Stimulated activated CD8-positive, alpha-beta memory T cell treated with anti-CD3 and anti-CD28 coated beads, Interleukin-12 subunit alpha, Interleukin-12 subunit beta, amount 100 ng/mL, for 4 hours (primary cell): ENCODE results near the gene ZMYND8.
"Not testable (repeated sequence)": the region's sequence is repeated elsewhere in the genome, so short reads cannot be mapped to it uniquely, and the experiment has no call there.

Source experiments
- DNase-seq: peaks from one replicate; pipeline ENCODE4 v3.0.0-alpha.2; 2020; ENCODE audit warnings: low read depth

The ZMYND8 gene

DNA sequence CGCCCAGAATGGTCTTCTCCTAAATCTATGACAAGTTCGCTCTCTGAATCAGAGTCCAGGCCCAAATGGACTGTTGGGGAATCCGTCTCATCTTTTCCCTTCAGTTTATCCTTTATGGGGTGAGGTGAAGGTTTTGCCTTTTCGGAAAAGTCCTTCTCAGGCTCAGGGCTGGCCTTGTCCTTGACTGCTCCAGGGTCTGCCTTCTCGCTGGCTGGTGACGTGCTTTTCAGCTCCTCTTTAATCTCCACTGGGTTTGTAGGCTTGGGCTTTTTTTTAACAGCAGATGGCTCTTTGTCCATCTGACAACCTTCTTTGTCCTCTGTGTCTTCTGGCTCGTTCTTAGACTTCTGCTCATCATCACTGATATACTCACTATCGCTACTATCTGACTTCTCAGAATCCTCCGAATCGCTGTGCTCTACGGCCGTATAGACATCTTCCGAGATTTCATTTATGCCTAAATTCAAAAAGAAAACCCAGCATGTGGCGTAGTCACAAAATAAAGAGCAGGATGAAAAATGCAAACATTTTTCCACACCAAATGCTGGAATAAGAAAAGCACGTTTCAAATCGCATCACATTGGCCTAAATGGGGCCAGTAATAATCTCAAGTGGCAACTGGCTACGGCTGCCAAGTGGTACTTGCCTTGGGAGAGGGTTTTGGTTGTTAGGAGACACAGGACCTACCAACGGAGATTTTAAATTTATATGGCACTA is 110.3 kb downstream of the ZMYND8 start:
- no peak for DNase-seq

DNA sequence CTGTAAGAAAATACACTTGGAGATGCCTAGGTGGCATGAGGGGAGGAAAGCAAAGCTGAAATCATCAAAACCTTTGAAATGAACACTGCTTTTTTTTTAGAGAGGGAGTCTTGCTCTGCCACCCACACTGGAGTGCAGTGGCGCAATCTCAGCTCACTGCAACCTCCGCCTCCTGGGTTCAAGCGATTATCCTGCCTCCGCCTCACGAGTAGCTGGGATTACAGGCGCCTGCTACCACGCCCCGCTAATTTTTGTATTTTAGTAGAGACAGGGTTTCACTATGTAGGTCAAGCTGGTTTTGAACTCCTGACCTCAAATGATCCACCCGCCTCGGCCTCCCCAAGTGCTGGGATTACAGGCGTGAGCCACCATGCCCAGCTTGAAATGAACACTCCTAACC is 111.3 kb downstream of the ZMYND8 start:
- DNase-seq: not testable (repeated sequence)

DNA sequence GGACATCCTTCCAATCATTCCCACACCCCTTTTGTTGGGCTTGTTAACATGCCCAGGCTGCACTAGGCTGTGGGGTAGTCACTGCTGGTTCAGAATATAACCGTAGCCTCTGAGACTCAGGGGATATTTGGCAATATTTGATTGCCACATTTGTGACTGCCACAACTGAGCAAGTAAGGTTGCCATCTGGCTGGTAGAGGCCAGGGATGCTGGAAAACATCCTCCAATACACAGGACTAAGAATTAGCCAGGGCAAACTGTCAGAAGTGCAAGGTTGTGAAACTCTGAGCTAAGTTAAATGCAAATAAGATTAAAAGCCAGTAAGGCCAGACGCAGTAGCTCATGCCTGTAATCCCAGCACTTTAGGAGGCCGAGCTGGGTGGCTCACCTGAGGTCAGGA is 112.0 kb downstream of the ZMYND8 start:
- no peak for DNase-seq

DNA sequence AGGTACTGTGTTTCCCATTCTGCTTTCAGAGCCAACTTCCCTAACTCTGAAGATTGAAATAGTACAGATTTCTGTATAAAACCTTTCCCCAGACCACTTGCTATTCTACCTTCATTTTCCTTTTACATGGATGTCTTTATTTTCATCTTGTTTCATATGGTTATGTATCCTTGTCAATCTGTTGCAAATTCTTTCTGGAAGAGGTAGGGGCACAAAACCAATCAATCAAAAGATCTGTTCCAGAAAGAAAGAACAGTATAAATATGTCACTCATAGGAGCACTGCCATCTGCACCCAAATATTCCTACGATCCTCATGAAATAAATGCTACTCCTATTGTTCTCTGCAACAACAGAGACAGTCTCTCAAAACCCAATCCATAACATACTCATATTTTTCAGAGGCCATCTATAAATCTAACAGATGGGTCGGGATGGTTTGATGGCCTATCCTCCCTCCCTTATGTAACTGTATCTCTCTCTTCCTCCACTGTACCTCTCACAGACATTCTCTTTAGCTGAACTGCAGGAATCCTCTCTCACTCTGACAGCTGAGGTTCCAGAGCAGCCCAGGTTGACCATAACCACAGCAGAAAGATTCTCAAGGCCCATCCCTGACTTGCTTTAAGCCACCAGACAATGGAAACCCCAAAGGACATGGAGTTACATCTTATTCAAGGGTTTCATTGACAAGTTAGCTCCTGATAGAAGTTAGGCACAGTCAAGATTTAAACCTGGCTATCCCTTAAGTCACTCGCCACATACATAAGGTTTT is 112.8 kb downstream of the ZMYND8 start:
- DNase-seq: no peak

DNA sequence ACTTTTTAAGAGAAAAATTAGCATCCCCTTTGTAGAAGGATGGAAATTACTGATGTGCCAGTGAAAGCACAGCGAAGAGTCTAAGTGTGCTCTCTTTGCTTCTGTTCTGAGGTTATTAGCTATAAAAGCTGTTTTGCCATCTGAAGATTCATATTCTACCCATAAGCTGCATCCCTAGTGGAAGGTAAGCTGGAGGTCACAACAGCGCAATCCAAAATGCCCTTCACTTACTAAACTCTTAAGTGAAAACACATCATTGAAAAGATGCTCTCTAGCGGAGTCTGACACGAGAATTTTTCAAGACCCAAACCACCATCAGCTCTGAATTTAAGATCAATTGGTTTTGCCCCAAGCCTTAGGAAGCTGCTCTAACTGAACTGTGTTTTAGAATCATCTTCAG is 113.5 kb downstream of the ZMYND8 start:
- no peak for DNase-seq

DNA sequence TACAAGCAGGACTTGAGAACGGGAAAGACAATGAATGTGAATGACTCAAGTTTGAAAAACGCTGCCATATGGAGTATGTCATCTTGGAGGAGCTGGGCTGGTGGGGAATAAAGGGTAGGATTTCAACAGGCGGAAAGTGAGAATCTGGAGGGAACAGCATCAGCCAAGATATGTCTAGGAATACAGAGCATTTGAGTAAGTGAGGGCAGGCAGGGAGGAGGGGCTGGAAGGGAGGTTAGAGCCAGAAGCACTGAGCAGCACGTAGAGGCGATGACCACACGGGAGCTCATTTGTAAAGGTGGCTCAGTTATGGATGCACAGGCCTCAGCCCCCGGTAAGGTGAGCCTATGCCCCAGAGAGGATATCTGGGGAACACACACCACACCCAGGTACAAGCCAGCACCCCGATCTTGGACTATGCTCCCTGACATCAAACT is 115.1 kb downstream of the ZMYND8 start:
- no peak for DNase-seq

DNA sequence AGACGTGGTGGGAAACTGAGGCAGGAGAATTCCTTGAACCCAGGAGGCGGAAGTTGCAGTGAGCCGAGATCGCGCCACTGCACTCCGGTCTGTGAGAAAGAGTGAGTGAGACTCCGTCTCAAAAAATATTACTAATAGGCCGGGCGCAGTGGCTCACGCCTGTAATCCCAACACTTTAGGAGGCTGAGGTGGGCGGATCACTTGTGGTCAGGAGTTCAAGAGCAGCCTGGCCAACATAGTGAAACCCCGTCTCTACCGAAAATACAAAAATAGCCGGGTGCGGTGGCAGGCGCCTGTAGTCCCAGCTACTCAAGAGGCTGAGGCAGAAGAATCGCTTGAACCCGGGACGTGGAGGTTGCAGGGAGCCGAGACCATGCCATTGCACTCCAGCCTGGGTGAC is 116.4 kb downstream of the ZMYND8 start:
- not testable (repeated sequence) for DNase-seq

DNA sequence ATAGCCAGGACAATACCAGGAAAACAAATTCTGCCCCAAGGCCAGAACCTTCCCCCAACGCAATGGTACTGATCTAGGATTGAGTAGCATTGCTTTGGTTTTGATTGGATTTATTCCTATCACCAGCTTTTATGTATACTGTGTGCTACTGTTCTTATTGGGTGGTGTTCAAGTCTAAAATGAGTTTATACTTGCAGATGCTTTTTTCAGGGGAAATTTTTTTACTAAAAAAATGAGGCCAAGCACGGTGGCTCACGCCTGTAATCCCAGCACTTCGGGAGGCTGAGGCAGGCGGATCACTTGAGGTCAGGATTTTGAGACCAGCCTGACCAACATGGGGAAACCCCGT is 116.8 kb downstream of the ZMYND8 start:
- no peak for DNase-seq

DNA sequence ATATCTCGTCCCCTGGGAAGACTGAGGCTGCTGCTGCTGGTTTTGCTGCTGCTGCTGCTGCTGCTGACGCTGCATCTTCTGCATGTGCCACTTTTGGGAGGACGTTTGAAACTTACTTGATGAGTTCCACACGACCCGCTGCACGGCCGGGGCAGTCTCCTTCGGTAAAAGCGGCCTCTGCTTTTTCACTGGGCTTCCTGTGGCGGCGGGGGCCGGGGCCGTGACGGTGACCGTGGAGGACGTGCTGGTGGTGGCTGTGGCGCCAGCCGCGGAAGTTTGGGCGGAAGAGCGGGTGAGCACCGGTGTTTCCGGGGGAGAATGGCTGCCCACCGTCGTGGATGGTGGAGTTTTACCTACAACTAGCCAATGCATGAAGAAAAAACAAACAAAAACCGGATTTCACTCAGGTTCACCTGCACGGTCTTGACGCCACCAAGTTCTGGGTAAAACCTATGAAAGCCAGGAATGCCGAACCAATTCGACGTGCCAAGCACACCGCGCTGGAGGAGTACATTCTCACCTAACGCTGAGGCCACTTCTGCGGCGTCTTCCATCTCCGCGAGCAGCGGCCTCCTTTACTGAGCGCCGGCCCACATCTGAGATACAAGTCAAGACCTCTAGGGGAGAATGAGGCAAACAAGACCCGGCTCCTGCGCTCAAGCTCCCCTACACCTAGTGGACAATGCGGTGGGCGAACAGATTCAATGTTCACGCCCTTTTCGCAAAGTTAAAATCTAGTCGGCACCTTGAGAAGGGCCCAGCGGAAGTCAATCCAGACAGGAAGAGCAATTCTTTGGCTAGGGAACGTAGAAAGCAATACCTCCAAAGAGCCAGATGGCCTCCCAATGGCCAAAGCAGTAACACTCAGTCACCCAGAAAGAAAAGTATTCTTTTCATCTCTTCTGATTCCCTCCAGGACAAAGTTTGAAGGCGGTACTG is 117.5 kb downstream of the ZMYND8 start:
- no peak for DNase-seq

DNA sequence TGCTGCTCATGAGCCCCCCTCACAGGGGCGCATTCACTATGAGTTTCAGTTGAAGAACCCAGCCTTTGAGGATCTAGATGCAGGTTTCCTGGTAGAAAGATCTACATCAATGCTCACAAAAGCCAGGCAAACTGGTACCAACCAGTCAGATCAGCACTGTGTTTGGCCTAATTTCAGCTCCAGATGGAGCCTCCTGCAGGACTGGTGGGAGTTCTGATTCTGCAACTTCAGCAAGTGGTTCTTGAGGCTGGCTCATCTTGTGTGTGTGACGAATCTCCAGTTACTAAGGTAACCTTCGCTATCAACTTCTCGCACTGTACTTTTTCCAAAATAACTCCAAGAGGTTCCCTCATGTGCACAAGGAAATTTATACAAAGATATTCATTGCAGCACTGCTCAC is 118.8 kb downstream of the ZMYND8 start:
- DNase-seq: no peak

DNA sequence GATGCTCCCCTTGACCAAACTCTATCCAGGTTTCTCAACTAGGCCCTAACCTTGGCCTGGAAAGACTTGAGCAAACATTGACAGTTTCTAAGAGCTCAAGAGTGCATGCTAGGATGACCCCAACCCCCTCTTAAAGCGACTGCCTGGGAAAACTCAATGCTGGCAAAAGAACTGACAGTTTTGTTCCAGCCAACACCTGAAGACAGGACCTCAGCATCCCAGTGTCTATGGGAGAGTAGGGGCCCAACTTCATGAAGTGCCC is 119.9 kb downstream of the ZMYND8 start:
- DNase-seq: no peak

DNA sequence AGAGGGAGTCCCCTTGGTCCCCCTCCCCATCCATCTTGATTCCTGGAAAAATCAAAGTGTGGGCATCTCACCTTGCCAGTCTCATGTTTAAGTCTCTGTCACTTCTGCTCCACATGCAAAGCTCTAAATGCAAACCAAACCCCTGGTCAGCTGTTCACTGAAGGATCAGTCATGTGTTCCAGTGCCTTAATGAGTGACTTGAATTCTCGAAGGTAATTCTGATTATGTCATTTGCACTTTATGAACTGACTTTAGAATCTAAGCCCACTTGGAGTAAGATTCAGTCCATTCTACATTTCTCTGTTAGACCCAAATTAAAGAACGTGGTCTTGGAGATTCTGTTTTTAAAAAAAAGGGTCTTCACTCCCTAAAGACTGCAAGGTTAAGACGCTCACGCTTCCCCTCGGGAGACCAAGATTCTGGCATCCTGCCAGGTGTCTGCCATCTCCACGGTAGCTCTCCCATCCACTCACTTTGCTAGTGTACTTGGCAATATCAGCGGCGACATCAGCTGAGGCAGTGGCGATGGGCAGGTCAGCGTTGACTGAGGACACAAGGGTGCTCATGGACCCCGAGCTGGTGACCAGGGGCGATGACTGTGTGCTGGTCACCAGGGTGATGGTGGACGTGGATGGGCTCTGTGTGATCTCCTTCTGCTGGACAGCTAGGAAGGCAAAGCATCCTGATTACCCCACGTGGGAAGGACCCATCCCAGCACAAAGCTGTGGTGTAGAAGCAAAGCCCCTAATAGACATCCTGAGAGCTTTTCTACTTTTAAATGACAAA is 120.5 kb downstream of the ZMYND8 start:
- no peak for DNase-seq

DNA sequence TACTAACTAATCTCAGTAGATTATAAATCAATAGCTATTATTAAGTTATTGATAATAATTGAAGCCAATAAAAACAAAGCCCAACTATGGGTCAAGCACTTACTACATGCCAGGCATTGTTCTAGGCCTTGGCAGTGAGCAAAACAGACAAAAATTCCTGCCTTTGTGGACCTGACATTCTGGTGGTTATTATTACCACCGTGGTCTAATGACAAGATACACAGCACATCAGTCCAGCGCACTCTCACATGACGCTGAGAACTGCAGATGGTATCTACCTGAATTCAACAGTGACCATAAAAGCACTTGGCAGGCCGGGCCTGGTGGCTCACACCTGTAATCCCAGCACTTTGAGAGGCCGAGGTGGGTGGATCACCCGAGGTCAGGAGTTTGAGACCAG is 121.4 kb downstream of the ZMYND8 start:
- no peak for DNase-seq

DNA sequence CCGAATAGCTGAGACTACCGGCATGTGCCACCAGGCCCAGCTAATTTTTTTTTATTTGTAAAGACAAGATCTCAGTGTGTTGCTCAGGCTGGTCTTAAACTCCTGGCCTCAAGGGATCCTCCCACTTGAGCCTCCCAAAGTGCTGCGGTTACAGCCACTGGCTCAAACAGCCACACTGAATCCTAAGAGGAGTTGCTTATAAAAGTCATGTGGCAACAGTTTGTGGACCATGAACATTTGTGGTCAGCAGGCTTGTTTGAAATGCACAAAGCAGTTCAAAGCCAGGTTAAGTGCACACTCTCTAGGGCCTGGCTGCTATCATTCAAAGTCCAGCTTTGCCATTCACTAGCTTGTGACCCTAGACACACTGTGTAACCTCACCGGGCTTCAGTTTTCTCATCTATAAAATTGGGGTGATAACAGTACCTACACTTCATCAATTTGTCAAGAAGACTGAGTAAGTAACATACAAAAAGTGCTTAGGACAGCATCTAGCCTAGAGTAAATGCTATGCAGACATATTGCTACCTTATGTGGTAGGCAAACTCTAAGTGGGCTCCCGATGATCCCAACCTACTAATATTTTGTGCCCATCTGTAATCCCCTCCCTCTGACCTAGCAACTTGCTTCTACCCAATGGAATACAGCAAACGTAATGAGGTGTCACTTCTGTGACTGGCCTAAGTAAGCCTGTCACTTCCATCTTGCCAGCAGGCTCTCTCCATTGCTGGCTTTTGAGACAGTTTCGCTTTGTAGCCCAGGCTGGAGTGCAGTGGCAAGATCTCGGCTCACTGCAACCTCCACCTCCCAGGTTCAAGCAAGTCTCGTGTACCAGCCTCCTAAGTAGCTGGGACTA is 122.9 kb downstream of the ZMYND8 start:
- DNase-seq: no peak

DNA sequence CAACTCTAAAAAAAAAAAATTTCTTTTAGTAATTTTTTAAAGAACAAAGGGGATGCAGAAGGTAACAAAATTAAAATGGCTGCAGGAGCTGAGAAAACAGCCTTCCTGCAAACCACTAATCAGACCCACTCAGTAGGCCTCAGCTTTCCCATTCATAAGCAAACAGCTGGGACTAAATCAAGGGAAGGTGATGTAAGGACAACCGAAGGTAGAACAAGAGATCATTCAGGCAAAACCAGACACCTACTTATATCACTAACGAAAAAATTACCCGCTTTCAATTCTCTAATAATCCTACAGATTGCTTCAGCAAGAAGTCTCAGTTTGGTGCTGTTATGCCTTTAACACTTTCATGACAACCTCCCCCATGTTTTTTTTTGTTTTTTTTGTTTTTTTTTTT is 124.0 kb downstream of the ZMYND8 start:
- DNase-seq: no peak

DNA sequence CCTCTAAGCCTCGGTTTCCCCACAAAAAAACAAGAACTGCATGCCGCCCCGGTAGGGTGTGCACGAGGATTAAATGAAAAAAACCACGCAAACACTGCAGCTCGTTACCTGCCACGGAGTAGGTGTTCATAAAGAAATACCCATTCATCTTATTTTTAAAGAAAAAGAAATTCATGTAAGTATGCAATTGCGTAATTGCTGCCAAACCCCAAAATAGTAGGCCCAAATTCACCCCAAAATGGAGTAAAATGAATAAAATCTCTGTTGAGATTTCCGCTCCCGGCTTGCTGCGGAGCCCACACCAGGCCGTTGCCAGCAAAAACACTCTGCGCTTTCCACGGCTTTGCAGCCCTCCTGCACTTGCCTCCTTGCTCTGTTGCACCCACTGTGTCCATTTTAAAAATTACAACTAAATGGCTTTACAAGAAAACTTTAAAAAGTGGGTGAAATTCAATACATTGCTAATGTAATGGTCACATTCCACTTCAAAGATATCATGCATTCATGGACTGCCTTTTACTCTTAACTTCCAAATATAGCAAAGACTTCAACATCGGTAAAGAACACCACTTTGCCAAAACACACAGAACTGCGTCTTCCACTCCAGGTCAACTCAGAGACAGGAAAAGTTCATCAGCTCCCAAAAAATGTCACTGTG is 125.0 kb downstream of the ZMYND8 start:
- no peak for DNase-seq

DNA sequence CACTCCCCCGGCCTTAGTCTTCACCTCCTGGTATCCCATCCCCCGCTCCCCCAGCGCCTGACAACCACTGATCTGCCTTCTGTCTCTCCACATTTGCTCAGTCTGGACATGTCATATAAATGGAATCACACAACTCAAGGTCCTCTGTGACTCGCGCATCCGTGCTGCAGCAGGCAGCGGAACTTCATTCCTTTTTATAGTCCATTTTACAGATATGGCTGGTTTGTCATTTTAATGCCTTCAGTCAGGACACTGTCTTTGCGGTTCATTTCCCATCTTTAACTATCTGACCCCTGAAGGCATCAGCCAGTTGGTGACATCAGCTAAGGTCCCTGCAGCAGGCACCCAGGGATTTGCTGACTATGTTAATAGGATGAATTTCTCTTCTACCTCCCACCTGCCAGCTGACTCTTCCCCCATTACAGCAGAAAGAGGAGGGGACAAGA is 125.7 kb downstream of the ZMYND8 start:
- DNase-seq: no peak

DNA sequence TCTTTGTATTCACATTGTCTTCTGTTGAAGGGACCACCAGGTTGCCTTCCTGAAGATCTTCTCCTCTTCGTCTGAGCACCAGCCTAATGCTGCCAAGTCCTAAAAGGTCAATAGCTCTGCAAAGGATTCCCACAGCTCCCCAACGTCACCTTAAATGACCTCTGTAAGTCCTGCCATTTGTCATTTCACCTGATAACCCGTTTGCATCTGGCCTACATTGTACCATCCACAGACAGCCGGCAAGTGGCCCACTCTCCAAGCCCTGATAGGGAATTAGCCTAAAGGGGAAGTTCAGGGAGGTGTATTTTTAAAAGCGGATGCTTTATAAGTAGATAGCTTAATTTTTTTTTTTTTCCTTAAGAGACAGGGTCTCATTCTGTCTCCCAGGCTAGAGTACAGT is 127.8 kb downstream of the ZMYND8 start:
- no peak for DNase-seq

DNA sequence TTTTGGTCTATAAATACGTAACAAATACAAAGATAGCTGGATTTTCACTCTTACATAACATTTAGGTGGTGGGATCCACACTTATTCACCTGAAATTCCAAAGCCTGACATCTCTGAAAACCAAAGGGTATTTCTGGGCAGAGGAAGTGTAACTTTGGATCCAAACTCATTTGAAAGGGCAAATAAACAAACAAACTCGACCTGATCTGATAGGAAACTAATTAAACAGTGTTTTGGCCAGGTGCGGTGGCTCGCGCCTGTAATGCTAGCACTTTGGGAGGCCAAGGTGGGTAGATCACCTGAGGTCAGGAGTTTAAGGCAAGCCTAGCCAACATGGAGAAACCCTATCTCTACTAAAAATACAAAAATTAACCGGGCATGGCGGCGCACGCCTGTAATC is 128.9 kb downstream of the ZMYND8 start:
- no peak for DNase-seq

DNA sequence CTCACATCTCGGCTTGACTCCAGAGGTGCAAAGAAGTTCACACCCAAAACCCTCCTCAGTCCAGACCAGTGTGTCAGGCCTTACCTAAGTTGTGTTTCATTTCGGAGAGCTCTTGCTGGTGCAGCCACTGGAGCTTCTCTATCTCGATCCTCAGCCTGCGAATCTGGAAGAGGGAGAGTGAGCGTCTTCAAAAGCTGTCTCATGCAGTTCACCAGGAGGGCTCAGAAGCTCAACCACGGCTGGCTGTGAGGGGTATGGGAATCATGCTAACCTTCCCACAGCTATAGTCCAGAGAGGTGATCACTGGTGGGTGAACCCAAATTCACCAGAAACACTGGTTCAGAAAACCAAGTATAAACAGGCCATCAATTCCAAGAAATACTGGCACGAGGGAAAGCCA is 129.4 kb downstream of the ZMYND8 start:
- DNase-seq: no peak

DNA sequence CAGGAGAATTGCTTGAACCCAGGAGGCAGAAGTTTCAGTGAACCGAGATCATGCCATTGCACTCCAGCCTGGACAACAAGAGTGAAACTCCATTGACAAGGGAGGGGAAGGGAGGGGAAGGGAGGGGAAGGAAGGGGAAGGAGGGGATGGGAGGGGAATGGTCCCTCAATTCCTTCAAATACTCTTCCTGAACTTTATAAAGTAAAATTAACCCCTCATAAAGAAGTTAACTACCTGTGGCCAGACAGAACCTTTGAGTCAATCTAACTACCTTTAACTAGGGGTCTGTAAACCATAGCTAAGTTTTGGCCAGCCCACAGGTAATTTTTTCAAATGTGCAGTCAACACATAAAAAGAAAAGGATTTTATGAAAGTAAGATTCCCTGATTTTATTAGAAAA is 131.0 kb downstream of the ZMYND8 start:
- no peak for DNase-seq
